H4 (cell line): ENCODE results near the gene TMEM187. TPM values are rescaled to one million over a fixed set of nuclear protein-coding genes. Genes with fewer than 3 reads are reported as not detected.

Experiments
- DNase-seq: peaks from one replicate; pipeline ENCODE4 v3.0.0-alpha.2; 2015; ENCODE audit warnings: low spot score
- total RNA-seq: library from RNA; depleted of rRNA; stranded (reverse); fragments of >200 nt; shearing (Covaris generic); gene quantifications from 2 replicates; pipeline ENCODE4 v1.2.3, GENCODE V29; 2014

Gene TMEM187
- total RNA-seq, 1 experiment from 2014 or later: 2.2 TPM

- no peak for DNase-seq
Observed at GRCh38 chrX:153999359-154000037, 26.9 kb downstream of the TMEM187 start.

DNA sequence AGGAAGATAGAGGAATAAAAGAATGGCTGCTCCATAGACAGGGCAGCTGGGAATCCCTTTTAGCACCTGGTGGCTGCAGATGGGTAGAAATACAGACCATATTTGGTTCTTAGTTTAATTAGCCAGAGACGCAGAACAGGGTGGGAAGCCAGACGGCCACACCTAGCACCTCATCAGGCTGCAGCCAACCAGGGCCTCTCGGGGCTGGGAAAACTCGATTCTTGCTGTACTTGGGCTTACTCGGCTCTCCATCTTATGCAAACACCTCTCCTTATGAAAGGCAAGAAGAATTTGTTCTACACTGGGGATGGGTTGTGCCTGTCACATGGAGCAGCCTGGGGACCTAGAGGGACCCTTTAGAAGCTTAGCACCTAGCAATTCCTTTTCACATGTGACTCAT lies 27.5 kb downstream of the TMEM187 start:
- DNase-seq: no peak

GRCh38 chrX:154002215-154002719 lies 29.7 kb downstream of the TMEM187 start:
- DNase-seq: peak; percentile 82

DNA sequence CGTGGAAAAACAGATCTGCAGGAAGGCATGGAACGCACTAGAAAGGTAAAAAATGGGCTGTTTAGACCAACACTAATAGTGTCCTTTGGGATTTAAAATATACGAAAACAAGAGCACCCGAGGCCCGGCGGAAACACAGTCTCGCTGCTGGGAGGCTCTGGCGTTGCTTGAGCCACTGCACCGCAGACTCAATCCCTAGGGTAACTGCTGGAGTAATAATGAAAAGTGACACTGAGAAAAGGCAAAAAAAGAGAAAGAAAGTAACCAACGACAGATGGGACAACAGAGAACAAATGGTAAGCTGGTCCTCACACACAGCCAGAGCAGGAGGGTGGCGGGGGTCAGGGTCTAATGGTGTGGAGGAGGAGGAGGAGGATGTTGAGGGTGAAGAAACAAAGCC lies 31.8 kb downstream of the TMEM187 start:
- DNase-seq: no peak

GRCh38 chrX:154006947-154007346 lies 34.4 kb downstream of the TMEM187 start:
- DNase-seq: no peak

DNA sequence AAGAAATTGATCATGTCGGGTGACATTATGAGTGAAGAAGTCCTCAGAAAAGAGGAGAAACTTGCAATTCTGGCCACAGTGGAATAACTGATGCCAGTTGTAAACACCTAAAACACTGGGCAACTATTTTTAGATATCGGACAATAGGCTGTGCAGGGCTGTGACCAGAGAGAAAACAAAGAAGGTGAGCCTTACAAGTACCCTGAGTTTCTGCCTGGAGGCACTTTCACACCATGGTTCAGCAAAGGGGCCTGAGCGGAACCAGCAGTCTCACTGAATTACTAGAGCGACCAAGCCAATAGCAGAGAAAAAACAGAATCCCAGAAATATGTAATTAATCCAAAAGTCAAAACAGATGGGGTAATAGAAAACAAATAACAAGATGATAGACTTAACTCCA lies 36.0 kb downstream of the TMEM187 start:
- DNase-seq: no peak

- DNase-seq: no peak
Observed at GRCh38 chrX:154010330-154011087, 38.0 kb downstream of the TMEM187 start.

GRCh38 chrX:154011376-154012335 lies 39.1 kb downstream of the TMEM187 start:
- no peak for DNase-seq

GRCh38 chrX:154012336-154012991 lies 39.9 kb downstream of the TMEM187 start:
- no peak for DNase-seq

DNA sequence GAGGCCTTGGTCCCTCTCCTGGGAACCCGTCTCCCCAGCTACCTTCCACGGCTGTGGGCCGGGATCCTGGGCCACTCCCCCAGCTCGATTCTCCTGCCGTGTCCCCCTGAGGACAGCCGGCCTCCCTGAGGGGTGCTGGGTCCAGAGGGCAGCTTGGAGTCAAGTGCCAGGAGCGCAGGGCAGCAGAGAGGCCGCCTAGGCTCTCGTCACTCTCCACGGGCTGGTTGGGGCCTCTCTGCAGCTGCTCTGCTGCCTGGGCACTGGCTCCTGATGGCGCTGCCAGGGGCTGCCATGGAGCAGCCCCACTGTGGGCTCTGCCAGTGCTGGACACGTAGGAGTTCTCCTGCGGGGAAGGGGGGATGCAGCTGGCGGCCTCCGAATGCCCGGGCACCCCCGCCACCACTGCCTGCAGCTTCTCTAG lies 40.5 kb downstream of the TMEM187 start:
- DNase-seq: no peak

DNA sequence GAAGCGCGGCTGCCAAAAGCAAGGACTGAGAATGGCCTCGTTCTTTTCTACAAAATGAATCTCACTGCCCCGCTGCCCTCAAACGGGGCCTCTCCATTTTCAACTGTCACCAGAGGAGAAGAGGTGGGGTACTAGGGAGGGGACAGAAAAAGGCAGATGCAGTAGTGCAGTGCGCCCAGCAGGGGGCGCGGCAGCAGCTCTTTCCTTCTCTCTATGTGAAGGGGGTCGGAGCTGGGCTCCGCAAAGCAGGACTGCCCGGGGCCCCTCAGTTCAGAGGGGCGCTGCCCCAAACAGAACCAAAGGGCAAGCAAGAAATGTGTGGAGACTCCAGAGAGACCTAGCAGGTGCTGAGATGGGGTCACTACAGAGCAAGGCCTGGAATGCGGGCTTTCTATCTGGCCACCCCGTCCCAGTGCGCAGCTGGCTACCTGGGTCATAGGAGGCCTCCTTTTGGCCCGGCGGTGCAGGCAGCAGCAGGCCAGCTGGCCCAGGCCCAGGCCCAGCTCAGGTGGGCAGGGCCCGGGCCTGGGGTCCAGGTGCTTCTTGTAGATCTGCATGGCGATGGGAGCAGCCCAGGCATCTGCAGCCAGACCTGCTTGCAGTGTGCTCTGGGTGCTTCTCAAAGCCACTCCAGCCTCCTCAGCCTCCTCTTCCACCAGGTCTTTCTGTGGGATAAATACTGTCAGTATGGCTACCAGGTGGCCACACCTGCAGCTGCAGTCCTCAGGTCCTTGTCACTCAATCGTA lies 41.2 kb downstream of the TMEM187 start:
- DNase-seq: no peak

DNA sequence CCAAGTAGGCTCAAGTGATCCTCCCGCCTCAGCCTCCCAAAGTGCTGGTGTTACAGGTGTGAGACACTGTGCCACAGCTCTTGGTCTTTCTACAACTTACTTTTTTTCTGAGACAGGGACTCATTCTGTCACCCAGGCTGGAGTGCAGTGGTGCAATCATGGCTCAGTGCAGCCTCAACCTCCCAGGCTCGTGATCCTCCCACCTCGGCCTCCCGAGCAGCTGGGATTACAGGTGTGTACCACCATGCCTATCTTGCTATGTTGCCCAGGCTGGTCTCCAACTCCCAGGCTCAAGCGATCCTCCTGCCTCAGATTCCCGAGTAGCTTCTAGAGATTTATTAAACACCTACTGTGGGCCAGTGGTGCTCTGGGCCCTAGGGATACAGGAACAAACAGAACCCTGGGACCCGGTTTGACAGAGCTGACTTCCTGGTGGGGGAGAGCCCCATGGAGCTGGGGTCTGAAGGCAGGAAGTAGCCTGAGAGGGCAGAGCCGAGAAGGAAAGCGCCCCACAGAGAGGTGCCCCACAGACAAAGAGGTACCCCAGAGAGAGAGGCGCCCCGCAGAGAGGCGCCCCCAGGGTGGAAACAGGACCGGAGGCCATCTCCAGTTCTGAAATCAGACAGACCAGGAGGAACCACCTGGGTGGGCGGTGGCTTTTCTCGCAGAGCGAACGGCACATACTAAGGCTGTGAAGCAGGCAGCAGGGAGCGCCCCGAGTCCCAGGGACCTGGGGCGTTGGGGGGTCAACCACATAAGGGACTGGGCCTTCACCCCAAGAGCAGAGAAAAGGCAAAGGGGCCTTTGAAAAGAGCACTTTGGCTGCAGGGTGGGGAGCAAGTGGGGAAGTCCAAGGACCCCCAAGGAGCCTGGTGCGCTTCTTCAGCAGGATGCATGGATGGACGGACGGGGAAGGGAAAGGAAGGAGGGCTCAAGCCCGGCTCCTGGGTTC lies 42.2 kb downstream of the TMEM187 start:
- DNase-seq: no peak

- DNase-seq: no peak
Observed at GRCh38 chrX:154015581-154016264, 43.2 kb downstream of the TMEM187 start.

DNA sequence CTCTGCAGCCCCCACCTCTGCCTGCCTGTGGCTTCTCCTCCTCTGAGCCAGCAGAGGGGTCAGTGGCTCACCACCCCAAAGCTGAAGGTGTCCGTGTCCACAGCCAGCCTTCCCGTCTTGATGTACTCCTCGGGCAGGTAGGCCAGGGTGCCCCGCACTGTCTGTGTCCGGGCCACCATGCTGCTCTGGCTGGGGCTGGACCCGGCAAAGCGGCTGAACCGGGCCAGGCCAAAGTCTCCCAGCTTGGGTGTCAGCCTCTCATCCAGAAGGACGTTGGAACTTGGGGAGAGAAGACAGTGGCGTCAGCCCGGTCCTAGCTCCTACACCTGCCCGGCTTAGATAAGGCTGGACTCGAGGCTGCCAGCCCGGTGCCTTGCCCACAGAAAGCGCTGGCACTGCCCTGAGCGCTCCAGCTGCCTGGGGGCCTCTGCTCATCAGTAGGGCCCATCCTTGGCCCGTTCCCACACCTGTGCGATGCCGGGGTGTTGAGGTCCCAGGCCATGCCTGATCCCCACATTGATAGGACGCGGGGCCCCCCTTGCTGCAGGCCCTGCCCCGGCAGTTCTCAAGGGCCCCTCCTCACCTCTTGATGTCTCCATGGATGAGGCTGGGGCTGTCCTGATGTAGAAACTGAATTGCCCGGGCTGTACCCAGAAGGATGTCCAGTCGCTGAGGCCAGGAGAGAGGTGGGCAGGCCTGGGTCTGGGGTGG lies 44.0 kb downstream of the TMEM187 start:
- no peak for DNase-seq

DNA sequence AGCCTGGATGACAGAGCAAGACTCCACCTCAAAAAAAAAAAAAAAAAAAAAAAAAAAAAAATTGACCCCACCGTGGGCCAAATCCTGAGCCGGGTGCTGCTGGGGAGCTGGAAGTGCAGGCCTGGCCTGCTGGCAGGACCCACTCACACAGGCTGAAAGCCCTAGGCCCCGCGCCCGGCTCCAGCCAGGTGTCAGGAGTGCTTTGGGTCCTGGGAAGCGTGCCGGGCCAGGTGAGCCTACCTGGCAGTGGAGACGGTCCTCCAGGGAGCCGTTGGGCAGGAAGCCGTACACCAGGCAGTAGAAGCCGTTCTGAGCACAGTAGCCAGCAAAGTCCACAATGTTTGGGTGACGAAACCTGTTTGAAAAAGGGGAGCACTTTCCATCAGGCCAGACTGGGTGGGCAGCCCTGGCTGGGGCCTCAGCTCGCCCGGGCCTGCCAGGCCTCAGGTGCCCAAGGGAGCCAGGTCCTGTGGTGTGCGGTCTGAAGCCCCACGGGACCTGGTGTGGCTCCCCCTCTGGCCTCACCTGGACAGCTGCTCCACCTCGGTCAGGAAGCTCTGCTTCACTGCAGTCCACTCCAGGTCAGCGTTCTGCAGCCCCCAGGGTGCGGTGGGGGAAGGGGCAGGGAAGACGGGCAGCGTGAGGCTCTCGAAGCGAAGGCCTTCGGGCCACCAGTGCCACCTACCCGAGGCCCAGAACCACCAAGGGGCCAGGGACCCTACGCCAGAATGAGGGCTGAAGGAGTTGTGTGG lies 45.4 kb downstream of the TMEM187 start:
- no peak for DNase-seq

- no peak for DNase-seq
Observed at GRCh38 chrX:154018518-154019060, 46.0 kb downstream of the TMEM187 start.

- DNase-seq: no peak
Observed at GRCh38 chrX:154019061-154019621, 46.6 kb downstream of the TMEM187 start.
